Measurements from ENCODE around the gene CMA1. TPM values are rescaled to one million over a fixed set of nuclear protein-coding genes. Genes with fewer than 3 reads are reported as not detected.

The CMA1 gene
- total RNA-seq, 1 experiment from 2014 or later = not detected

DNA sequence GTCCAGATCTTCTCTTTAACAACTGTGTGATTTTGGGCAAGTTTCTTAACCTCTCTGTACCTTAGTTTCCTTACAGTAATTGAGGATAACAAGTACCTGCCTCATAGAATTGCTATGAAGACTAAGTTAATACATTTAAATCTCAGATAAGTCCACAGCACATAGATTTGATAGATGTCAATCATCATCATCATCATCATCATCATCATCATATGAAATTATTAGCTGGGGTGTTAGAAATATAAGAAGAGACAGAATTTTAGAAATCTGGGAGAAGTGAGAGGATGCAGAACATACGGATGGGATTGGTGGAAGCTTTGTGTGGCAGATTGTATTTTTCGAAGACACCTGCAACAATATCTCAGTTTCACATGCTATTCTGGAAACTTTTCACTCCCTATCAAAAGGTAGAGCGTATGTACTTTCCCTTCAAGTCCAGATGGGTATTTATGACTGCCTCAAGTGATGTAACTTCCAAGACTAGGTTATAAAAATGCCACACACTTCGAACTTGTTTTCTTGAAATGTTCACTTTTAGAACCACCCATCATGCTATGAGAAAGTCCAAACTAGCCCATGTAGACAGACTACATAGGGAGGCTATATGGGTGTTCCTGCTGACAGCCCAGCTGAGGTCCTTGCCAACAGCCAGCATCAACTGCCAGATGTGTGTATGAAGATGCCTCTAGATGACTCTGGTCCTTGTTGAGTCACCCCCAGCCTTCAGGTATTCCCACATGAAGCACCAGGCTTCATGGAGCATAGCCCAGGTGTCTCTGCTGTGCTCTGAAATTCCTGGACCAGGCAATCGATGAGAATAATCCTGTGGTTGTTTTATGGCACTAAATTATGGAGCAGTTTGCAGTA, 44.8 kb downstream of the CMA1 start:
- CTCF ChIA-PET = no interaction called here
- Histone ChIP-seq H3K27me3 (ENCODE audit: control insufficient read depth, insufficient read depth, low read length) (no peaks in the 10 kb centered on the region), H3K36me3 (ENCODE audit: control insufficient read depth, insufficient read depth, low read length) (no peaks in the 10 kb centered on the region), H3K27ac (ENCODE audit: low read length) (no peak overlapping the region), H3K4me3 (ENCODE audit: low read depth in 2 of 2, low read length in 2 of 2) (no peak overlapping the region), H3K4me1 (ENCODE audit: control insufficient read depth, insufficient read depth, low read length) (no peaks in the 10 kb centered on the region), H3K9me3 (ENCODE audit: control insufficient read depth, insufficient read depth, low read depth, low read length) (no peaks in the 10 kb centered on the region)
- intact Hi-C loops (cut with micrococcal nuclease; ENCODE audit: unreplicated experiment) = no loop called here
- ATAC-seq (no peak), DNase-seq (ENCODE audit: low read depth, low spot score) (no peak)
- no peak for TF ChIP-seq TCF7L2 (IDR thresholded peaks at IDR 0.05; ENCODE audit: low read depth, low read length)
- no peak for TF ChIP-seq POLR2AphosphoS5 (IDR thresholded peaks at IDR 0.05; ENCODE audit: low read depth, low read length)
- TF ChIP-seq, protein P1, sequence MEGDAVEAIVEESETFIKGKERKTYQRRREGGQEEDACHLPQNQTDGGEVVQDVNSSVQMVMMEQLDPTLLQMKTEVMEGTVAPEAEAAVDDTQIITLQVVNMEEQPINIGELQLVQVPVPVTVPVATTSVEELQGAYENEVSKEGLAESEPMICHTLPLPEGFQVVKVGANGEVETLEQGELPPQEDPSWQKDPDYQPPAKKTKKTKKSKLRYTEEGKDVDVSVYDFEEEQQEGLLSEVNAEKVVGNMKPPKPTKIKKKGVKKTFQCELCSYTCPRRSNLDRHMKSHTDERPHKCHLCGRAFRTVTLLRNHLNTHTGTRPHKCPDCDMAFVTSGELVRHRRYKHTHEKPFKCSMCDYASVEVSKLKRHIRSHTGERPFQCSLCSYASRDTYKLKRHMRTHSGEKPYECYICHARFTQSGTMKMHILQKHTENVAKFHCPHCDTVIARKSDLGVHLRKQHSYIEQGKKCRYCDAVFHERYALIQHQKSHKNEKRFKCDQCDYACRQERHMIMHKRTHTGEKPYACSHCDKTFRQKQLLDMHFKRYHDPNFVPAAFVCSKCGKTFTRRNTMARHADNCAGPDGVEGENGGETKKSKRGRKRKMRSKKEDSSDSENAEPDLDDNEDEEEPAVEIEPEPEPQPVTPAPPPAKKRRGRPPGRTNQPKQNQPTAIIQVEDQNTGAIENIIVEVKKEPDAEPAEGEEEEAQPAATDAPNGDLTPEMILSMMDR (IDR thresholded peaks at IDR 0.05) = no peak
- TF ChIP-seq REST (IDR thresholded peaks at IDR 0.05; ENCODE audit: insufficient read depth in 1 of 2, low read depth in 2 of 2, low read length in 1 of 2) = no peak
- TF ChIP-seq SIN3A (IDR thresholded peaks at IDR 0.05; ENCODE audit: borderline replicate concordance, insufficient read depth, low read depth, low read length) = no peak
- BruUV-seq (replicated peaks) = no TSS peak
- in situ Hi-C loops (cut with HindIII; ENCODE audit: low pct_unique_long_range_greater_than_20kb, low sequenced_read_pairs) = no loop called here
- POLR2A ChIA-PET = no interaction called here

- no TSS peak for BruUV-seq (replicated peaks)
These were observed 46.7 kb downstream of the CMA1 start for GRCh38 chr14:24461336-24461735.

More at GRCh38 chr14:24461336-24461735, 46.7 kb downstream of the CMA1 start:
- ATAC-seq (no peak), DNase-seq (ENCODE audit: low read depth, low spot score) (no peak)
- H3K4me1 ChIP-seq (ENCODE audit: control insufficient read depth, insufficient read depth, low read length) = no peaks in the 10 kb centered on the region
- H3K9me3 ChIP-seq (ENCODE audit: control insufficient read depth, insufficient read depth, low read depth, low read length) = no peaks in the 10 kb centered on the region
- POLR2A ChIA-PET = no interaction called here
- intact Hi-C loops (cut with micrococcal nuclease; ENCODE audit: unreplicated experiment) = no loop called here
- H3K4me3 ChIP-seq (ENCODE audit: low read depth in 2 of 2, low read length in 2 of 2) = no peak overlapping the region
- in situ Hi-C loops (cut with HindIII; ENCODE audit: low pct_unique_long_range_greater_than_20kb, low sequenced_read_pairs) = no loop called here
- no peaks in the 10 kb centered on the region for H3K36me3 ChIP-seq (ENCODE audit: control insufficient read depth, insufficient read depth, low read length)
- H3K27ac ChIP-seq (ENCODE audit: low read length) = no peak overlapping the region
- CTCF ChIA-PET = no interaction called here
- TF ChIP-seq TCF7L2 (IDR thresholded peaks at IDR 0.05; ENCODE audit: low read depth, low read length) = no peak
- no peak for TF ChIP-seq SIN3A (IDR thresholded peaks at IDR 0.05; ENCODE audit: borderline replicate concordance, insufficient read depth, low read depth, low read length)
- TF ChIP-seq, protein P1 (IDR thresholded peaks at IDR 0.05) = no peak
- TF ChIP-seq REST (IDR thresholded peaks at IDR 0.05; ENCODE audit: insufficient read depth in 1 of 2, low read depth in 2 of 2, low read length in 1 of 2) = no peak
- TF ChIP-seq POLR2AphosphoS5 (IDR thresholded peaks at IDR 0.05; ENCODE audit: low read depth, low read length) = no peak
- H3K27me3 ChIP-seq (ENCODE audit: control insufficient read depth, insufficient read depth, low read length) = no peaks in the 10 kb centered on the region
